Gastroesophageal sphincter (tissue), 4 donors: ENCODE data around the gene TUBGCP6. TPM values are rescaled to one million over a fixed set of nuclear protein-coding genes. Genes with fewer than 3 reads are reported as not detected.

Experiments
- ATAC-seq: fragments of 150-250 bp; one replicate; pipeline ENCODE4 v1.9.1; 2016; ENCODE audit warnings: mild to moderate bottlenecking, moderate library complexity
- H3K27ac ChIP-seq, 4 donors: fragments of 200-600 bp; sonication (generic) in 3 of 4; 1 replicate in 3 of 4; 2 replicates in 1 of 4; pipeline ENCODE4 v1.5.1; 2016 to 2019
- H3K27me3 ChIP-seq: fragments of 200-600 bp; sonication (generic); one replicate; pipeline ENCODE4 v1.5.1; 2019
- H3K36me3 ChIP-seq, 2 donors: fragments of 200-600 bp; sonication (generic); one replicate each; pipeline ENCODE4 v1.5.1; 2019; ENCODE audit warnings: control low read depth in 1 of 2
- H3K4me1 ChIP-seq, 3 donors: fragments of 200-600 bp; sonication (generic); 1 replicate in 2 of 3; 2 replicates in 1 of 3; pipeline ENCODE4 v1.5.1; 2016 to 2019; ENCODE audit warnings: control low read depth in 2 of 3
- H3K4me3 ChIP-seq, 2 donors: fragments of 200-600 bp; sonication (generic); one replicate each; pipeline ENCODE4 v1.5.1; 2019; ENCODE audit warnings: mild to moderate bottlenecking in 1 of 2, moderate library complexity in 1 of 2
- H3K9me3 ChIP-seq, 3 donors: fragments of 200-600 bp; sonication (generic); one replicate each; pipeline ENCODE4 v1.5.1; 2017 to 2019; ENCODE audit warnings: control low read depth in 2 of 3
- CTCF ChIP-seq, 4 experiments: fragments of 200-600 bp in 2 of 4; fragments of 450-650 bp in 2 of 4; sonication (generic) in 1 of 4; IDR thresholded peaks; one replicate each; pipeline ENCODE4 v1.5.1; 2017 to 2019; ENCODE audit warnings: antibody characterized with exemption in 4 of 4, mild to moderate bottlenecking in 2 of 4, moderate library complexity in 2 of 4
- EP300 ChIP-seq: sonication (generic); formaldehyde crosslinking; IDR thresholded peaks from one replicate; pipeline ENCODE4 v1.6.1; 2017; ENCODE audit warnings: antibody characterized with exemption, mild to moderate bottlenecking
- POLR2A ChIP-seq, 2 donors: fragments of 450-650 bp; IDR thresholded peaks; one replicate each; pipeline ENCODE4 v1.6.1; 2017; ENCODE audit warnings: antibody characterized with exemption in 2 of 2, mild to moderate bottlenecking in 2 of 2, moderate library complexity in 1 of 2
- POLR2AphosphoS5 ChIP-seq: sonication (generic); formaldehyde crosslinking; IDR thresholded peaks from one replicate; pipeline ENCODE4 v1.6.1; 2017; ENCODE audit warnings: antibody characterized with exemption
- WGBS, 2 donors: methylation state at CpG; one replicate each; pipeline ENCODE4 v1.1.5; 2018; ENCODE audit warnings: low coverage in 1 of 2; 5-methylcytosine and 5-hydroxymethylcytosine counted together
- total RNA-seq, 4 donors: library from RNA; depleted of rRNA; stranded (reverse); fragments of >200 nt; gene quantifications; one replicate each; pipeline ENCODE4 v1.1.0, GENCODE V29; 2016

The TUBGCP6 gene
- total RNA-seq, 4 donors from 2014 or later = 26.1 to 48.3 (median 37.4) TPM

DNA sequence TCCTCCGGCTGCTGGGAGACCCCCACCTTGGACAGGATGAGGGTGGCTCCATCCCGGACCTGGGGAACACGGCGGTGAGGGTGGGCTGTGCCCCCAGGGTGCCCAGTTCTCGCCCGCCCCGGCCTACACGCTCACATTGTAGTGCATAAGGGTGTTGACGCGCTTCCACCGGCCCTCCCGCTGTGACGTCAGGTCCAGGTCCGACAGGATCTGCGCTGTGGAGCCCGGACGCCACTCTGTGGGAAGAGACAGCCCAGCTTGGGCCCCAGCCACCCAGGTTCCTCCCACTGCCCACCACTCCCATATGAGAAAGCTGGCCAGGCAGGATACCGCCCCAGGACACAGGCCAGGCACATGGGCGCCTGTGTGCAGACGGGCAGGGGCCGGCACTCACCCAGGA is 33.6 kb upstream of the TUBGCP6 start:
- Histone ChIP-seq H3K4me1 (peaks cover 0 to 35% (median 0%) of the 10 kb centered on the region in 3 donors), H3K27me3 (no peaks in the 10 kb centered on the region), H3K36me3 (peaks cover 0 to 87% of the 10 kb centered on the region in 2 donors), H3K4me3 (no peak overlapping the region), H3K9me3 (no peaks in the 10 kb centered on the region), H3K27ac (no peak overlapping the region)
- ATAC-seq = no peak
- WGBS, 2 donors = 82% methylated on average over 9 of the region's 21 CpGs; no CpG with 5 or more reads in 1 of the 2 donors
- TF ChIP-seq POLR2AphosphoS5 (no peak), EP300 (no peak), CTCF (IDR thresholded peaks at IDR 0.05) (no peak), POLR2A (IDR thresholded peaks at IDR 0.05) (no peak)

DNA sequence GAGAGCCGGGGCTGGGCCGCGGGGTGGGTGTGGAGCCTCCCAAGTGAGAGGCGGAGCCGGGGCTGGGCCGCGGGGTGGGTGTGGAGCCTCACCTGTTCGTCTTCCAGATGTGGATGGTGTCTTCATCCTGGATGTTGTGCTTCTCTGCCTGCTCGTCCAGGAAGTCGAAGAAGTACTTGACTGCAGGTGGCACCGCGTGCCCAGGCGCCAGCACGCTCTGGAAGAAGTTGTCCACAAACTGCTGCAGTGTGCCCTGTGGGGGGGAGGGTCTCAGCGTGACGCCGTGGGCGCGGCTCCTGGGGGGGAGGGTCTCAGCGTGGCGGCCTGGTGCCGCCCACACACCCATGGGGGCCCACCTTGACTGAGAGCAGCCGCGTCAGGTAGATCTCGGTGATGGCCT is 32.9 kb upstream of the TUBGCP6 start:
- Histone ChIP-seq H3K4me1 (peaks cover 0 to 32% (median 0%) of the 10 kb centered on the region in 3 donors), H3K27ac (no peak overlapping the region), H3K36me3 (peaks cover 0 to 80% of the 10 kb centered on the region in 2 donors), H3K4me3 (no peak overlapping the region), H3K9me3 (no peaks in the 10 kb centered on the region), H3K27me3 (no peaks in the 10 kb centered on the region)
- no peak for ATAC-seq
- 86% methylated on average over 6 of the region's 25 CpGs; no CpG with 5 or more reads in 1 of the 2 donors for WGBS, 2 donors
- TF ChIP-seq EP300 (no peak), CTCF (IDR thresholded peaks at IDR 0.05) (no peak), POLR2AphosphoS5 (no peak), POLR2A (IDR thresholded peaks at IDR 0.05) (no peak)

GRCh38 chr22:50276143-50276542 is 31.3 kb upstream of the TUBGCP6 start:
- TF ChIP-seq CTCF (IDR thresholded peaks at IDR 0.05) = peak in 3 of 4 experiments; percentile 24 to 87 (median 29)
- no peak for TF ChIP-seq POLR2A (IDR thresholded peaks at IDR 0.05)
- H3K9me3 ChIP-seq = no peaks in the 10 kb centered on the region
- peaks cover 2 to 39% (median 14%) of the 10 kb centered on the region in 3 donors for H3K4me1 ChIP-seq
- no peaks in the 10 kb centered on the region for H3K27me3 ChIP-seq
- WGBS, 2 donors = no CpG with 5 or more reads among the region's 25 CpGs
- ATAC-seq = peak; percentile 82
- peak overlapping the region in 3 of 4 donors; percentile 50 to 52 (median 51) for H3K27ac ChIP-seq
- H3K4me3 ChIP-seq = no peak overlapping the region
- peaks cover 0 to 64% of the 10 kb centered on the region in 2 donors for H3K36me3 ChIP-seq

- Histone ChIP-seq H3K36me3 (peaks cover 0 to 57% of the 10 kb centered on the region in 2 donors), H3K27ac (peak overlapping the region in 3 of 4 donors; percentile 50 to 54 (median 51)), H3K4me1 (peaks cover 2 to 46% (median 22%) of the 10 kb centered on the region in 3 donors), H3K4me3 (no peak overlapping the region), H3K9me3 (no peaks in the 10 kb centered on the region), H3K27me3 (no peaks in the 10 kb centered on the region)
- TF ChIP-seq EP300 (no peak), POLR2A (IDR thresholded peaks at IDR 0.05) (no peak), POLR2AphosphoS5 (no peak)
- ATAC-seq = no peak
- WGBS, 2 donors = 91% methylated on average over 12 of the region's 43 CpGs; no CpG with 5 or more reads in 1 of the 2 donors
Observed at GRCh38 chr22:50275181-50276055, 30.6 kb upstream of the TUBGCP6 start.

DNA sequence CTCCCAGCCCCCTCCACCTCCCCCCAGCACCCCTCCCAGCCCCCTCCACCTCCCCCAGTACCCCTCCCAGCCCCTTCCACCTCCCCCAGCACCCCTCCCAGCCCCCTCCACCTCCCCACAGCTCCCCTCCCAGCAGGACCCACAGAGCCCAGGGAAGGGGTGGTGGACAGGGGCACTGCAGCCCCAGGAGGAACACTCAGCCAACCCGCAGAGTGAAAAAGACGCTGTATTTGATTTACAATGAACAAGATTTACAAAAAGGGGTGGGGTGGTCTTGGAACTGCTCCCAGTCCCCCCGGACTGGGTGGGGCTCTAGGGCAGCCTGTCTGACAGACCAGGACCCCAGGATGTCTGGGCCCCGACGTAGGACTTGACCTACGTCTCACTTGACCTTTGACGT is 29.9 kb upstream of the TUBGCP6 start:
- H3K27ac ChIP-seq = peak overlapping the region in 2 of 4 donors; percentile 50 to 54
- no peak overlapping the region for H3K4me3 ChIP-seq
- H3K4me1 ChIP-seq = peaks cover 2 to 51% (median 25%) of the 10 kb centered on the region in 3 donors
- 42% methylated on average over 5 of the region's 7 CpGs; no CpG with 5 or more reads in 1 of the 2 donors for WGBS, 2 donors
- TF ChIP-seq EP300 (no peak), POLR2AphosphoS5 (no peak), POLR2A (IDR thresholded peaks at IDR 0.05) (no peak), CTCF (IDR thresholded peaks at IDR 0.05) (no peak)
- H3K27me3 ChIP-seq = no peaks in the 10 kb centered on the region
- H3K9me3 ChIP-seq = no peaks in the 10 kb centered on the region
- peaks cover 0 to 51% of the 10 kb centered on the region in 2 donors for H3K36me3 ChIP-seq
- no peak for ATAC-seq
